ENCODE results near the gene SCD.

The SCD gene

DNA sequence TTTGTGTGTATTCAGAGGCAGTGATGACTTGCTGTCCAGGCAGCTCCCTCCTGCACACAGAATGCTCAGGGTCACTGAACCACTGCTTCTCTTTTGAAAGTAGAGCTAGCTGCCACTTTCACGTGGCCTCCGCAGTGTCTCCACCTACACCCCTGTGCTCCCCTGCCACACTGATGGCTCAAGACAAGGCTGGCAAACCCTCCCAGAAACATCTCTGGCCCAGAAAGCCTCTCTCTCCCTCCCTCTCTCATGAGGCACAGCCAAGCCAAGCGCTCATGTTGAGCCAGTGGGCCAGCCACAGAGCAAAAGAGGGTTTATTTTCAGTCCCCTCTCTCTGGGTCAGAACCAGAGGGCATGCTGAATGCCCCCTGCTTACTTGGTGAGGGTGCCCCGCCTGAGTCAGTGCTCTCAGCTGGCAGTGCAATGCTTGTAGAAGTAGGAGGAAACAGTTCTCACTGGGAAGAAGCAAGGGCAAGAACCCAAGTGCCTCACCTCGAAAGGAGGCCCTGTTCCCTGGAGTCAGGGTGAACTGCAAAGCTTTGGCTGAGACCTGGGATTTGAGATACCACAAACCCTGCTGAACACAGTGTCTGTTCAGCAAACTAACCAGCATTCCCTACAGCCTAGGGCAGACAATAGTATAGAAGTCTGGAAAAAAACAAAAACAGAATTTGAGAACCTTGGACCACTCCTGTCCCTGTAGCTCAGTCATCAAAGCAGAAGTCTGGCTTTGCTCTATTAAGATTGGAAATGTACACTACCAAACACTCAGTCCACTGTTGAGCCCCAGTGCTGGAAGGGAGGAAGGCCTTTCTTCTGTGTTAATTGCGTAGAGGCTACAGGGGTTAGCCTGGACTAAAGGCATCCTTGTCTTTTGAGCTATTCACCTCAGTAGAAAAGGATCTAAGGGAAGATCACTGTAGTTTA, 15.8 kb downstream of the SCD start:
- DNase-seq (ENCODE audit: low read depth, low spot score) = no peak

DNA sequence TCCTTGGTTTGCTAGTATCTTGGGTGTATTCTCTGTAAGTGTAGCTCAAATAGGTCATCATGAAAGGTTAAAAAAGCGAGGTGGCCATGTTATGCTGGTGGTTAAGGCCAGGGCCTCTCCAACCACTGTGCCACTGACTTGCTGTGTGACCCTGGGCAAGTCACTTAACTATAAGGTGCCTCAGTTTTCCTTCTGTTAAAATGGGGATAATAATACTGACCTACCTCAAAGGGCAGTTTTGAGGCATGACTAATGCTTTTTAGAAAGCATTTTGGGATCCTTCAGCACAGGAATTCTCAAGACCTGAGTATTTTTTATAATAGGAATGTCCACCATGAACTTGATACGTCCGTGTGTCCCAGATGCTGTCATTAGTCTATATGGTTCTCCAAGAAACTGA, 17.1 kb downstream of the SCD start:
- H3K9me3 ChIP-seq (ENCODE audit: low read depth, low read length) = no peaks in the 10 kb centered on the region
- TF ChIP-seq FOXP2 (optimal IDR thresholded peaks at IDR 0.05; ENCODE audit: control extremely low read depth, extremely low read length, insufficient read depth) (no peak), EZH2 (IDR thresholded peaks at IDR 0.05) (no peak), POLR2AphosphoS5 (IDR thresholded peaks at IDR 0.05; ENCODE audit: borderline replicate concordance, low read depth, low read length) (no peak)
- H3K4me3 ChIP-seq = no peak overlapping the region
- no peak for DNase-seq (ENCODE audit: low read depth, low spot score)
- H3K36me3 ChIP-seq (ENCODE audit: insufficient read depth, low read length) = peaks cover 21% of the 10 kb centered on the region
- no peak overlapping the region for H3K9ac ChIP-seq (ENCODE audit: insufficient read length)
- no peak overlapping the region for H3K27ac ChIP-seq

More for the DNA sequence above, 15.8 kb downstream of the SCD start:
- H3K4me3 ChIP-seq = no peak overlapping the region
- H3K36me3 ChIP-seq (ENCODE audit: insufficient read depth, low read length) = peaks cover 28% of the 10 kb centered on the region
- H3K9ac ChIP-seq (ENCODE audit: insufficient read length) = no peak overlapping the region
- TF ChIP-seq POLR2AphosphoS5 (IDR thresholded peaks at IDR 0.05; ENCODE audit: borderline replicate concordance, low read depth, low read length) (no peak), EZH2 (IDR thresholded peaks at IDR 0.05) (no peak), FOXP2 (optimal IDR thresholded peaks at IDR 0.05; ENCODE audit: control extremely low read depth, extremely low read length, insufficient read depth) (no peak)
- H3K27ac ChIP-seq = no peak overlapping the region
- no peaks in the 10 kb centered on the region for H3K9me3 ChIP-seq (ENCODE audit: low read depth, low read length)

DNA sequence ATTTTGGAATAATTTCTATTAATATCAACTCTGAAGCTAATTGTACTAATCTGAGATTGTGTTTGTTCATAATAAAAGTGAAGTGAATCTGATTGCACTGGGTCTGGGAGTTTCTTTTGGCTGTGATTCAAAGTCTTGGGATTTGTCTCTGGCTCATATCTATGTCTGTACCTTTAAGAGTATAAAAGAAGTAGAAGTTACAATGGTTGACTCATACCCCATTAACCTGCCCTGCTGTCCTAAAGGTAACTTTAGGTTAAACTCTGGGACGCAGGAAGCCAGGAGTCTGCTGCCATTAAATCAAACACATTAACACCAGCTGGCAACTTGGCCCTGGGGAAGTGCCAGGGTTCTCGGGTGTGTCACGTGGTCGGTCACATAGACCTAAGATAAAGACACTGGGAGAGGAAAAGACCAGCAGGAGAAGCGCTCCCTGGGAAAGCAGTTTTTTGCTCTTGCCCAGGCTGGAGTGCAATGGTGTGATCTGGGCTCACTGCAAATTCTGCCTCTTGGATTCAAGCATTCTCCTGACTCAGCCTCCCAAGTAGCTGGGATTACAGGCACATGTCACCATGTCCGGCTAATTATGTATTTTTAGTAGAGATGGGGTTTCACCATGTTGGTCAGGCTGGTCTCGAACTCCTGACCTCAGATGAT, 17.8 kb downstream of the SCD start:
- Histone ChIP-seq H3K36me3 (ENCODE audit: insufficient read depth, low read length) (peaks cover 14% of the 10 kb centered on the region), H3K4me3 (no peak overlapping the region), H3K9ac (ENCODE audit: insufficient read length) (no peak overlapping the region), H3K9me3 (ENCODE audit: low read depth, low read length) (no peaks in the 10 kb centered on the region), H3K27ac (no peak overlapping the region)
- TF ChIP-seq POLR2AphosphoS5 (IDR thresholded peaks at IDR 0.05; ENCODE audit: borderline replicate concordance, low read depth, low read length) (peak; percentile 14; the same call in 1 of the 2 replicates), EZH2 (IDR thresholded peaks at IDR 0.05) (no peak), FOXP2 (optimal IDR thresholded peaks at IDR 0.05; ENCODE audit: control extremely low read depth, extremely low read length, insufficient read depth) (no peak)
- DNase-seq (ENCODE audit: low read depth, low spot score) = no peak

DNA sequence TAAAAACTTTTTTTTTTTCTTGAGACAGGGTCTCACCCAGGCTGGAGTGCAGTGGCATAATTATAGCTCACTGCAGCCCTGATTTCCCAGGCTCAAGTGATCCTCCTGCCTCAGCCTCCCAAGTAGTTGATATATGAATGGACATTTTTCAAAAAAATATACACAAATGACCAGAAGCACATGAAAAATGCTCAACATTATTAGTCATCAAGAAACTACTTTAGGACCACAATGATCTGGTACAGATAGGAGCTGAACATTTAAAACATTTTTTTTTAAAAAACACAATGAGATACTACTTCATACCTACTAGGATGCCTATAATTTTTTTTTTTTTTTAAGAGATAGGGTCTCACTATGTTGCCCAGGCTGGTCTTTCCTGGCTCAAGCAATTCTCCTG, 21.7 kb downstream of the SCD start:
- Histone ChIP-seq H3K9ac (ENCODE audit: insufficient read length) (no peak overlapping the region), H3K27ac (no peak overlapping the region), H3K36me3 (ENCODE audit: insufficient read depth, low read length) (no peaks in the 10 kb centered on the region), H3K4me3 (no peak overlapping the region), H3K9me3 (ENCODE audit: low read depth, low read length) (no peaks in the 10 kb centered on the region)
- no peak for DNase-seq (ENCODE audit: low read depth, low spot score)
- TF ChIP-seq POLR2AphosphoS5 (IDR thresholded peaks at IDR 0.05; ENCODE audit: borderline replicate concordance, low read depth, low read length) = no peak
- no peak for TF ChIP-seq FOXP2 (optimal IDR thresholded peaks at IDR 0.05; ENCODE audit: control extremely low read depth, extremely low read length, insufficient read depth)
- TF ChIP-seq EZH2 (IDR thresholded peaks at IDR 0.05) = no peak

- DNase-seq (ENCODE audit: low read depth, low spot score) = no peak
- no peak overlapping the region for H3K27ac ChIP-seq
- H3K36me3 ChIP-seq (ENCODE audit: insufficient read depth, low read length) = no peaks in the 10 kb centered on the region
- H3K9me3 ChIP-seq (ENCODE audit: low read depth, low read length) = no peaks in the 10 kb centered on the region
- no peak for TF ChIP-seq EZH2 (IDR thresholded peaks at IDR 0.05)
- no peak overlapping the region for H3K9ac ChIP-seq (ENCODE audit: insufficient read length)
- H3K4me3 ChIP-seq = no peak overlapping the region
Observed at GRCh38 chr10:100370714-100371481, 23.9 kb downstream of the SCD start.

DNA sequence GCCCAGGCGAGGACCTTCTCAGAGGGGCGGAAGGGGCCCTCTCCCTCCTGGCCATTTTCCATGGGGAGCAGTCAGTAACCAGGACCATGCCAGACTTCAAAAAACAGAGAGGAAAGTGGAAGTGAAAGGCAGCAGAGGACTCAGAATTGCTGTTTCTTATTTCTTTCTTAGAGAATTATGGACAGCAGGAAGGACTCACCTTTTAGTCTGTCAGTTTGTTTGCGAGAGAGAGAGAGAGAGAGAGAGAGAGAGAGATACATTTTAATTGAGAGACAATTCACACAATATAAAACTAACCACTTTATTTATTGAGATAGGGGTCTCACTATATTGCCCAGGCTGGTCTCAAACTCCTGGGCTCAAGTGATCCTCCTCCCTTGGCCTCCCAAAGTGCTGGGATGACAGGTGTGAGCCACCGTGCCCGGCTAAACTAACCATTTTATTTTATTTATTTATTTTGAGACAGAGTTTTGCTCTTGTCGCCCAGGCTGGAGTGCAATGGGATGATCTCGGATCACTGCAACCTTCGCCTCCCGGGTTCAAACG, 24.5 kb downstream of the SCD start:
- no peak overlapping the region for H3K9ac ChIP-seq (ENCODE audit: insufficient read length)

GRCh38 chr10:100372415-100373297, 25.6 kb downstream of the SCD start:
- Histone ChIP-seq H3K27ac (no peak overlapping the region), H3K4me3 (no peak overlapping the region), H3K36me3 (ENCODE audit: insufficient read depth, low read length) (no peaks in the 10 kb centered on the region), H3K9ac (ENCODE audit: insufficient read length) (no peak overlapping the region), H3K9me3 (ENCODE audit: low read depth, low read length) (no peaks in the 10 kb centered on the region)
- TF ChIP-seq EZH2 (IDR thresholded peaks at IDR 0.05) = no peak
- TF ChIP-seq POLR2AphosphoS5 (IDR thresholded peaks at IDR 0.05; ENCODE audit: borderline replicate concordance, low read depth, low read length) = no peak
- no peak for TF ChIP-seq FOXP2 (optimal IDR thresholded peaks at IDR 0.05; ENCODE audit: control extremely low read depth, extremely low read length, insufficient read depth)
- no peak for DNase-seq (ENCODE audit: low read depth, low spot score)

More for the DNA sequence above, 24.5 kb downstream of the SCD start:
- Histone ChIP-seq H3K27ac (no peak overlapping the region), H3K36me3 (ENCODE audit: insufficient read depth, low read length) (no peaks in the 10 kb centered on the region), H3K4me3 (no peak overlapping the region), H3K9me3 (ENCODE audit: low read depth, low read length) (no peaks in the 10 kb centered on the region)
- no peak for DNase-seq (ENCODE audit: low read depth, low spot score)
- TF ChIP-seq FOXP2 (optimal IDR thresholded peaks at IDR 0.05; ENCODE audit: control extremely low read depth, extremely low read length, insufficient read depth) = no peak
- TF ChIP-seq POLR2AphosphoS5 (IDR thresholded peaks at IDR 0.05; ENCODE audit: borderline replicate concordance, low read depth, low read length) = no peak
- TF ChIP-seq EZH2 (IDR thresholded peaks at IDR 0.05) = no peak
